Measurements from ENCODE around the gene RPS6KC1. TPM values are rescaled to one million over a fixed set of nuclear protein-coding genes. Genes with fewer than 3 reads are reported as not detected.
"Not testable (repeated sequence)": the region's sequence is repeated elsewhere in the genome, so short reads cannot be mapped to it uniquely, and the experiment has no call there.

The RPS6KC1 gene
- total RNA-seq, 1 donor from 2014 or later, result 13.0 TPM

GRCh38 chr1:213194855-213195254 is 143.8 kb downstream of the RPS6KC1 start:
- H3K4me3 Mint-ChIP-seq, result no peak overlapping the region
- ChIA-PET CTCF (no interaction called here), POLR2A (no interaction called here)
- no peaks in the 10 kb centered on the region for H3K4me1 Mint-ChIP-seq
- H3K27ac Mint-ChIP-seq, result no peak overlapping the region
- TF ChIP-seq CTCF (IDR thresholded peaks at IDR 0.05), result no peak
- no peak for ATAC-seq (ENCODE audit: low read depth)
- H3K9me3 Mint-ChIP-seq, result peaks cover 28% of the 10 kb centered on the region
- intact Hi-C loops (cut with micrococcal nuclease), result no loop called here
- H3K36me3 Mint-ChIP-seq (ENCODE audit: low read depth), result peaks cover 68% of the 10 kb centered on the region
- H3K27me3 Mint-ChIP-seq, result no peaks in the 10 kb centered on the region
- DNase-seq, result no peak

GRCh38 chr1:213196328-213197054 is 145.4 kb downstream of the RPS6KC1 start:
- H3K9me3 Mint-ChIP-seq, result peaks cover 26% of the 10 kb centered on the region
- POLR2A ChIA-PET; ATAC-seq (ENCODE audit: low read depth); CTCF ChIA-PET; H3K4me3 Mint-ChIP-seq; H3K4me1 Mint-ChIP-seq; H3K27ac Mint-ChIP-seq; intact Hi-C loops (cut with micrococcal nuclease); H3K27me3 Mint-ChIP-seq; DNase-seq: not testable (repeated sequence)
- H3K36me3 Mint-ChIP-seq (ENCODE audit: low read depth), result peaks cover 65% of the 10 kb centered on the region

- Mint-ChIP-seq H3K36me3 (ENCODE audit: low read depth) (peaks cover 55% of the 10 kb centered on the region), H3K4me1 (no peaks in the 10 kb centered on the region), H3K9me3 (peaks cover 23% of the 10 kb centered on the region), H3K27ac (no peak overlapping the region), H3K27me3 (no peaks in the 10 kb centered on the region), H3K4me3 (no peak overlapping the region)
- DNase-seq, result no peak
- TF ChIP-seq CTCF (IDR thresholded peaks at IDR 0.05), result no peak
- CTCF ChIA-PET, result no interaction called here
- no peak for ATAC-seq (ENCODE audit: low read depth)
- POLR2A ChIA-PET, result no interaction called here
- intact Hi-C loops (cut with micrococcal nuclease), result no loop called here
Measured at GRCh38 chr1:213200630-213201029, 149.6 kb downstream of the RPS6KC1 start.

- intact Hi-C loops (cut with micrococcal nuclease), result no loop called here
- DNase-seq, result no peak
- no peak overlapping the region for H3K4me3 Mint-ChIP-seq
- ChIA-PET CTCF (no interaction called here), POLR2A (interaction anchor here (0.5 kb wide), 1 partner anchor 10 kb away, joined by 3 read pairs; no protein-coding TSS in a partner anchor)
- no peak for TF ChIP-seq CTCF (IDR thresholded peaks at IDR 0.05)
- H3K27ac Mint-ChIP-seq, result no peak overlapping the region
- H3K36me3 Mint-ChIP-seq (ENCODE audit: low read depth), result peaks cover 53% of the 10 kb centered on the region
- no peaks in the 10 kb centered on the region for H3K4me1 Mint-ChIP-seq
- peaks cover 19% of the 10 kb centered on the region for H3K9me3 Mint-ChIP-seq
- no peaks in the 10 kb centered on the region for H3K27me3 Mint-ChIP-seq
- ATAC-seq (ENCODE audit: low read depth), result no peak
Measured at GRCh38 chr1:213201380-213202155, 150.5 kb downstream of the RPS6KC1 start.

GRCh38 chr1:213211201-213211600 is 160.2 kb downstream of the RPS6KC1 start:
- intact Hi-C loops (cut with micrococcal nuclease), result no loop called here
- H3K27me3 Mint-ChIP-seq, result no peaks in the 10 kb centered on the region
- no peak for DNase-seq
- CTCF ChIA-PET, result no interaction called here
- H3K4me3 Mint-ChIP-seq, result no peak overlapping the region
- no peaks in the 10 kb centered on the region for H3K9me3 Mint-ChIP-seq
- H3K36me3 Mint-ChIP-seq (ENCODE audit: low read depth), result peaks cover 51% of the 10 kb centered on the region
- no peaks in the 10 kb centered on the region for H3K4me1 Mint-ChIP-seq
- TF ChIP-seq CTCF (IDR thresholded peaks at IDR 0.05), result no peak
- no peak overlapping the region for H3K27ac Mint-ChIP-seq
- POLR2A ChIA-PET, result no interaction called here
- ATAC-seq (ENCODE audit: low read depth), result no peak

GRCh38 chr1:213219076-213219475 is 168.0 kb downstream of the RPS6KC1 start:
- H3K9me3 Mint-ChIP-seq; H3K4me3 Mint-ChIP-seq; ATAC-seq (ENCODE audit: low read depth); H3K27me3 Mint-ChIP-seq; POLR2A ChIA-PET; H3K4me1 Mint-ChIP-seq; intact Hi-C loops (cut with micrococcal nuclease); DNase-seq; CTCF ChIA-PET; H3K27ac Mint-ChIP-seq: not testable (repeated sequence)
- H3K36me3 Mint-ChIP-seq (ENCODE audit: low read depth), result peaks cover 13% of the 10 kb centered on the region

Data from activated B cell treated with CpG ODN at 0.5 μM for 24 hours (primary cell).